DMS 273 (cell line): Measurements from ENCODE around the gene ADORA2B.

Experiments used
- DNase-seq: peaks from one replicate; lab custom pipeline; 2025; ENCODE audit not compliant: unreplicated experiment; lab: John Stamatoyannopoulos, UW

The ADORA2B gene

DNA sequence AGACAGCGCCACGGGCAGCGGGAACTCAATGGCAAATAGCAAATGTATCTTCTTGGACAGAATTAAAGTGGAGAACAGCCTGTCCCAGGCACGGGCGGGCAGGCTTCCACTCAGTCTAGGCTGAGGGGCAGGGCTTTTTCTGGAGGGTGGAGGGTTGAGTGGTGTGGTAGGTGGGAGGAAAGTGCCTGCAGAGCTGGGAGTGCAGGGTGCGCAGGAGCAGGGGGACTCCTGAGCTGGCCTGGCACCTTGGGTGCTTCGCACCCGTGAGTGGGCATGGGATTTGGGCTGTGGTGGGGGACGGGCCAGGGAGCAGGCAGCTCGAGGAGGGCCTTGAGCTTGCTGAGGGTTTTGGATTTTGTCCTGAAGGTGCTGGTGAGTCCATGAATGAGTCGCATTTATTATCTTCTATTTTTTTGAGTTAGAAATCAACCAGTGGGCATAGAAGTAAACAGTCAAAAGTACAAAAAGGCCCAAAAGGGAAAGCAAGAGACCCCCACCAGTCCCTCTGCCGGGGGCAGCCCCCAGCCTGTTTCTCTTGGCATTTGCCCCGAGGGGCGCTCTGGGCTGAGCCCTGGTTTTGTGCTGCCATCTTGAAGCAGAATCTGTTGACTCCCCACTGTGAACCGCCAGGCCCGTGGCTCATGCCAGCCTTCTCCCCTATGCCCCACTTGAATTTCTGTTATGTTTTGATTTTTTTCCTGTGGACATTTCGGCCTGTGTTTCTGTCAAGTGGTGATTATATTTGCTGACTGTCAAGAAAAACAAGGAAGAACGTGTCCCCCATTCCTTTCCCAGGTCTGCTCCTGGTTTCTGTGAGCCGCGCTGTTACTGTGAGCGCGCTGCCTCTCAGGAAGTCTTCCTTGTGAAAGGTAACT is 8.2 kb downstream of the ADORA2B start:
- DNase-seq, result no peak

DNA sequence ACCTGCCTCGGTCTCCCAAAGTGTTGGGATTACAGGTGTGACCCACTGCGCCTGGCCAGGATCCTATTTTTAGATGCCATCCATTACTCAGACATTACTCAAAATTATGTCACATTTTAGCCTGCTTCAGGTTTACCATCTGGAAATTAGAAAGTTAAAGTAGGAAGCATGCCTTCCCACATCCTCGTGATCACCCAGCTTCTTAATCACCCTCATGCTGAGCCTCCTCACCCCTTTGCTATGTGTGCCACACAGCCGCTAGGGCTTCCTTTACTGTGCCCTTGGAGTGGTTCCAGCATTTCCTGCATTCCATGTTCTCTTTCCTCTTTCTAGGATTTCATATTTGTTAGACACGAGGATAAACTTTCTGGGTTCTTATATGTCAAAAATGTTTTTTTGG is 9.3 kb downstream of the ADORA2B start:
- peak; percentile 7 for DNase-seq

- peak; percentile 47 for DNase-seq
Observed at GRCh38 chr17:15955793-15956541, 11.0 kb downstream of the ADORA2B start.

GRCh38 chr17:15957206-15957605 is 12.3 kb downstream of the ADORA2B start:
- DNase-seq, result no peak

DNA sequence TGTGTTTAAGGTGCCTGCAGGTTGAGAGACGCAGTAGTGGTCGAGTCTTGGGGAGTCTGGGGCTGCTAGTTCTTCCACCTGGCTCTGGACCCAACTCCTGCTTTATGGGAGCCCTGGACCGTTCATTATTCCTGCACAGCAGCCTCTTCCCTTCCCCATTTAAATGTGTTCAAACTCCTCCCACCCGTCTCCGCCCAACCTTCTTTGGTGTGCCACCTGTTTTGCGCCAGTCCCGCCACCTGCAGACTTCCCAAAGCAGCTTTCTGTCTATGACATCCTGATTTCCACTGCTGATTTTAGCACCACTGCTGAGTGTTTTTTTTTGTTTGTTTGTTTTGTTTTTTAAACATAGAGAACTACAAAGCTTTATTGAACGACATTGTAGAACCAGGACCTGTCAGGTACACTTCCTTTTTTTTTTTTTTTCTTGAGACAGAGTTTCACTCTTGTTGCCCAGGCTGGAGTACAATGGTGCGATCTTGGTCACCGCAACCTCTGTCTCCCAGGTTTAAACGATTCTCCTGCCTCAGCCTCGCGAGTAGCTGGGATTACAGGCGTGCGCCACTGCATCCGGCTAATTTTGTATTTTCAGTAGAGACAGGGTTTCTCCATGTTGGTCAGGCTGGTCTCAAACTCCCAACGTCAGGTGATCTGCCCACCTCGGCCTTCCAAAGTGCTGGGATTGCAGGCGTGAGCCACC is 12.8 kb downstream of the ADORA2B start:
- DNase-seq, result no peak

DNA sequence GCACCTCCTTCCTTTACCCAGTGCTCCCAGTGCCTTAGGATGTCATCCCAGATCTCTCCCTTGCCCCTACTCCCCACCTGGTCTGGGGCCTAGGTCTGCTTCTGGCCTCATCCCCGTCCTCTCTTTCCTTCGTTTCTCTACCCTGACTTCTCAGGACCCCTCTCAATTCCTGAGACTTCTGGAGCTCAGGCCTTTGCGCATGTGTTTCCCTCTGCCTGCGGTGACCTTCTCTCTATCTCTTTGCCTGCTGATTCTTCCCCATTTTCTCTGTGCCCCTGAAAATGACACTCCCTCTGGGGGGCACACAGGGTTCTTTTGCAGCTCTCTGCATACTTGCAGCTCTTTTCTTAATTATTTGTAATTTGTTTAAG is 13.5 kb downstream of the ADORA2B start:
- DNase-seq, result no peak

DNA sequence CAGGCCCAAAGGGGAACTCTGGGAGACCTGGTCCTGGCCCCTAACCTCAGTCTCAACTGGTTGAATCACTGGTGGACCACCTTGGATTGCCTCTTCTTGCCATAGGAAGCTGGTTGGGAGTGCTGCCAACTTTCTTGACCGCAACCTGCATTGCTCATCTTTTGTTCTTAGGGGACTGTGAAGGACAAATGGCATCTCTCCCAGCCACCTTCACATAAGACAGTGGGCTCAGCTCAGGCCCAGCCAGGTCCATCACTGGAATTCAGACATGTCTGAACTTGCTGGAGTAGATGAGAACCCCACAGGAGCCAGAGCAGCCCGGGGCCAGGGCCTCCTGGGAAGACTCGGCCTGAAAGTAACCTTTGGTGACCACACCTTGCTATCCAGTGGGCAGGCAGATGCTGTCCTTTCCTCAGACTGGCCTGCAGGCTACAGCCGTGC is 18.8 kb downstream of the ADORA2B start:
- DNase-seq, result no peak

- DNase-seq, result no peak
Observed at GRCh38 chr17:15965528-15965927, 20.6 kb downstream of the ADORA2B start.

DNA sequence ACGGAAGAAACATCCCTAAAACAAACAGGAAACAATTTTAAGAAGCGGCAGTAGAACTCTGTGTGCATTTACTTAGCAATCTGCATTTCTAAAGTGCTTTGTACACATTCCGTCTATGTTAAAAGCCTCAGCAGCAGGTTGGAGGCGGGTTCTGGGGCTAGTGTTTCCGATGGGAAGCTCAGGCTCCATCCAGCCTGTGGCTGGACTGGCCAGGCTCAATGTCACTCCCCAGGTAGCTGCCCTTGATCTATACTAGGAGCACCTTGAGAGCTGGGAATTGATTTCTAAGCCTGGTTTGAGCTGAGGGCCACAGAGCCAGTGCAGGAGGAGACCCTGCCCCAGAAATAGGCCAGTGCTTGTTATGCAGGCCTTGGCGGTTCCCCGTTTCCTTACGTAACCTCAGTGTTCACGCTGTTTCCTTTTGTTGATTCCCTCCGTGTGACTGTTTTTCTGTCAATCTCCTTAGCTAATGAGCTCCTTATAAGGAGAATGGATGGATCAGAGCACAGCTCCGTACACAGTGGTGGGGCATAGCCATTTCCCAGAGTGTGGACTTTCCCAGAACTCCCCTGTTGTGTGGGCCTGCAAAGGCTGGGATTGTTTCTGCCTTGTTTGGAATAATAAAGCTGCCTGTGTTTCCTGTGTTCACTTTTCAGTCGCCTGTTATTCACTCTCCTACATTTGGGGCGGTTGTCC is 21.4 kb downstream of the ADORA2B start:
- no peak for DNase-seq

DNA sequence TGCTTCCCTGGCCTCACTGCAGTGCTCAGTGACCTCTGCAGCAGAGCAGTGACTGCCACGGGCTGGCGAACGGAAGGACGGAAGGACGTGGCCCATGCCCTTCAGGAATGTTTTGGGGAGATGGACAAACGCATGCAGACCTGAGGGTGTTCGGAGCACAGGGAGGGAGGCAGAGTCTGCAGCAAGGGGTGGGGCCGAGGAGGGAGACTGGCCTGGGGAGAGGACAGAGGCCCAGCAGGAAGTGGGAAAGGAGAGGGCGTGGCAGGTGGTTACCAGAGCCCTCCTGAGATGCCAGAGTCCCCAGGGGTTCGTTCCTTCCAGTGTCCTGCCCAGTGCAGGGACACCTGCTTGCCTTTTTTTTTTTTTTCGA is 21.9 kb downstream of the ADORA2B start:
- DNase-seq, result no peak

- no peak for DNase-seq
Observed at GRCh38 chr17:15967706-15968399, 22.9 kb downstream of the ADORA2B start.

GRCh38 chr17:15969463-15969862 is 24.5 kb downstream of the ADORA2B start:
- DNase-seq, result no peak

GRCh38 chr17:15970500-15970899 is 25.6 kb downstream of the ADORA2B start:
- no peak for DNase-seq

- DNase-seq, result no peak
Observed at GRCh38 chr17:15971098-15971678, 26.3 kb downstream of the ADORA2B start.

- no peak for DNase-seq
Observed at GRCh38 chr17:15971882-15972281, 27.0 kb downstream of the ADORA2B start.

DNA sequence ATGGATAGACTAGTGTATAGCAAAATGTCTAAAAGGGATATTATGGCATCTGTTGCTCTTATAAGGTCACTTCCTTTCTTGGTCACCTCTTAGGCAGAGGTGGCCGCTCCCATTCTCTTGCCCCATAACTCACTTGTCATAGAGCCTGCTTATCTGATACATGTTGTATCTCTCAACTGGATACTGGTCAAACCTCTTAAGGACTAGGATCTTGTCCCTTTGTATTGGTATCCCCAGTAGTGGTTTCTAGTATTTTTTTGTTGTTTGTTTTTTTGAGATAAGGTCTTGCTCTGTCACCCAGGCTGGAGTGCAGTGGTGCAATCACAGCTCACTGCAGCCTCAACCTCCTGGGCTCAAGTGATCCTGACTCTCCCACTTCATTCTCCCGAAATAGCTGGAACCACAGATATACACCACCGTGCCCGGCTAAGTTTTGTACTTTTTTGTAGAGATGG is 27.6 kb downstream of the ADORA2B start:
- DNase-seq, result no peak

DNA sequence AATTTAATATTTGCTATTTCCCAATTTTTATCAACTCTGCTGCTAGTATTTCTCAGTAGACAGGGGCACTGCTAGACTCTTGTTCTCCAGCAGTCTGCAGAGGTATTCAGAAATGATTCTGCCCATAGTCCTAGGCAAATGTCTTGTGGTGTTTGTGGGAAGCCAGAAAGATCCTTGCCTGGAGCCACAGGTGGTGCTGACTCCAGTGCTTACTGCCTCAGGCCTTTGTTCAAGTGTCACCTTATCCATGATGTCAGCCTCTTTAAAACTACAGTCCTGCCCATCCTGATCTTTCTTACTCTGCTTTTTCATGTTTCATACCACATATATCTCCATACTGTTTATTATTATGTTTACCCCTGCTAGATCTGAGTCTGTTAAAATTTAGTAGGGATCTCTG is 28.1 kb downstream of the ADORA2B start:
- DNase-seq, result no peak

GRCh38 chr17:15973834-15974233 is 28.9 kb downstream of the ADORA2B start:
- DNase-seq, result no peak

DNA sequence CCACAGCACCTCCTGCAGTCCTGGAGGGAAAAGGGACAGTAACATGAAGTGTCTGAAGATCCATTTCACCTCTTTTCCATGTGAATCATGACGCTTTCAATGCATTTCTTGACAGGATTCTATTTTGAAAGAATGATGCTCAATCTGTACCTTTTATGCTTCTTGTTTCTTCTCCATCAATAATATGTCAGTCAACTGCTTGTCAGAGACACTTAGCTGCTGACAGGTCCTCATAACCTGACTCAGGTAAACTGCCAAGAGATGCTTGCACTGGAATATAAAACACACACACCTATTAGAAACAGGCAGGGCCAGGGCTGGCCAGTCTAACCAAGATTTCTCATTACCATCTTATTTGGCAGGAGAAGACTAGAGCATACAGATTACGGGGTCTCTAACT is 33.0 kb downstream of the ADORA2B start:
- DNase-seq, result no peak

- no peak for DNase-seq
Observed at GRCh38 chr17:15978606-15979005, 33.7 kb downstream of the ADORA2B start.
